GM12878 (cell line): ENCODE data around the gene IRF2BPL. TPM values are rescaled to one million over a fixed set of nuclear protein-coding genes. Genes with fewer than 3 reads are reported as not detected.

Source experiments
- ATAC-seq: fragments of 200-7000 bp; cut with Tn5 transposase; 3 replicates; pipeline ENCODE4 v1.9.1; 2020; ENCODE audit warnings: mild to moderate bottlenecking, moderate library complexity
- BruUV-seq: library from RNA; stranded (reverse); fragments of 400-500 nt; replicated peaks from 2 replicates; lab custom pipeline; 2021; lab: Mats Ljungman, UMichigan
- CTCF ChIA-PET: fragments of 300-600 bp; sonication (Branson Sonifier 250); formaldehyde crosslinking; extraction: SDS; loops from one replicate; lab custom pipeline; 2021; ENCODE audit warnings: inconsistent platforms; lab: Yijun Ruan, JAX
- POLR2A ChIA-PET: fragments of 350-600 bp; formaldehyde crosslinking; extraction: SDS; loops from one replicate; lab custom pipeline; 2021; ENCODE audit warnings: inconsistent platforms; lab: Charles Lee
- RAD21 ChIA-PET: fragments of 300-600 bp; sonication (Branson Sonifier 250); formaldehyde crosslinking; loops from one replicate; lab custom pipeline; 2023; ENCODE audit warnings: antibody characterized with exemption; ENCODE audit not compliant: unreplicated experiment; lab: Charles Lee
- SMC1A ChIA-PET: fragments of 300-600 bp; sonication (Branson Sonifier 250); formaldehyde crosslinking; loops from one replicate; lab custom pipeline; 2023; ENCODE audit not compliant: unreplicated experiment, uncharacterized antibody; lab: Charles Lee
- DNase-seq: peaks from one replicate; pipeline ENCODE4 v3.0.0-alpha.2; 2011; ENCODE audit warnings: low read depth, low spot score
- FAIRE-seq: peaks from 3 replicates; lab custom pipeline; 2011; peaks lifted over from hg19 to GRCh38; lab: Jason Lieb, UNC
- H2AFZ ChIP-seq: 2 replicates; pipeline ENCODE4 v1.6.0; 2011; ENCODE audit warnings: low read depth, low read length, control low read depth; ENCODE audit not compliant: control insufficient read depth
- H3K27ac ChIP-seq: 2 replicates; pipeline ENCODE4 v1.5.1; 2011; ENCODE audit warnings: control low read depth; ENCODE audit not compliant: control insufficient read depth, insufficient read depth
- H3K27me3 ChIP-seq, 2 experiments: replicated peaks in 1 of 2; 2 replicates each; pipeline versions ENCODE4 v1.6.0 to v1.6.1; 2011; ENCODE audit warnings: low read length in 1 of 2; ENCODE audit not compliant: control insufficient read depth in 2 of 2, insufficient read depth in 2 of 2
- H3K36me3 ChIP-seq, 2 experiments: 2 replicates each; pipeline ENCODE4 v1.5.1; 2011; ENCODE audit warnings: low read length in 1 of 2; ENCODE audit not compliant: control insufficient read depth in 2 of 2, insufficient read depth in 2 of 2
- H3K4me1 ChIP-seq: 2 replicates; pipeline ENCODE4 v1.6.1; 2011; ENCODE audit warnings: mild to moderate bottlenecking, low read length, moderate library complexity, mixed read lengths; ENCODE audit not compliant: control insufficient read depth, insufficient read depth
- H3K4me2 ChIP-seq: 2 replicates; pipeline ENCODE4 v1.6.0; 2011; ENCODE audit warnings: control low read depth; ENCODE audit not compliant: control insufficient read depth, insufficient read depth
- H3K4me3 ChIP-seq: fragments of 200-600 bp; sonication (generic); 2 replicates; pipeline ENCODE4 v1.5.1; 2016
- H3K79me2 ChIP-seq: 2 replicates; pipeline ENCODE4 v1.6.0; 2011; ENCODE audit warnings: low read length; ENCODE audit not compliant: control insufficient read depth, insufficient read depth
- H3K9ac ChIP-seq: 2 replicates; pipeline ENCODE4 v1.8.0; 2011; ENCODE audit warnings: low read length, control low read depth, mixed read lengths; ENCODE audit not compliant: control insufficient read depth, insufficient read depth
- H3K9me3 ChIP-seq: replicated peaks from 3 replicates; pipeline ENCODE4 v1.5.1; 2011; ENCODE audit warnings: mild to moderate bottlenecking, low read length; ENCODE audit not compliant: control insufficient read depth, insufficient read depth
- H4K20me1 ChIP-seq: 2 replicates; pipeline ENCODE4 v1.6.0; 2011; ENCODE audit not compliant: control insufficient read depth, insufficient read depth
- E2F4 ChIP-seq: IDR thresholded peaks from 2 replicates; pipeline ENCODE4 v1.6.1; 2012; ENCODE audit warnings: low read depth, low read length, improper control_type of control experiment
- ETV6 ChIP-seq, 2 experiments: fragments of 450-650 bp in 1 of 2; IDR thresholded peaks in 1 of 2; conservative IDR thresholded peaks in 1 of 2; 2 replicates each; pipeline ENCODE4 v1.6.1; 2014; ENCODE audit warnings: antibody characterized with exemption in 1 of 2, borderline replicate concordance in 1 of 2, low read depth in 1 of 2, mild to moderate bottlenecking in 1 of 2, moderate library complexity in 1 of 2
- FOXK2 ChIP-seq: fragments of 450-650 bp; IDR thresholded peaks from 2 replicates; pipeline ENCODE4 v1.6.1; 2017; ENCODE audit warnings: mild to moderate bottlenecking, moderate library complexity
- HCFC1 ChIP-seq: fragments of 150-350 bp; IDR thresholded peaks from 2 replicates; pipeline ENCODE4 v1.6.1; 2014; ENCODE audit warnings: low read length
- KLF5 ChIP-seq: fragments of 450-650 bp; IDR thresholded peaks from 2 replicates; pipeline ENCODE4 v1.6.1; 2014; ENCODE audit warnings: mild to moderate bottlenecking; ENCODE audit not compliant: partially characterized antibody
- MEF2A ChIP-seq: IDR thresholded peaks from 2 replicates; pipeline ENCODE4 v1.6.1; 2011; ENCODE audit warnings: low read depth, mild to moderate bottlenecking, low read length, moderate library complexity; ENCODE audit not compliant: insufficient read depth
- NFYA ChIP-seq: IDR thresholded peaks from 2 replicates; pipeline ENCODE4 v1.6.1; 2011; ENCODE audit warnings: low read depth, mild to moderate bottlenecking, low read length, improper control_type of control experiment, borderline replicate concordance
- SUZ12 ChIP-seq: fragments of 200-600 bp; sonication (generic); IDR thresholded peaks from one replicate; pipeline ENCODE4 v1.6.1; 2018; ENCODE audit warnings: antibody characterized with exemption, mild to moderate bottlenecking; ENCODE audit not compliant: unreplicated experiment
- TCF3 ChIP-seq: IDR thresholded peaks from 2 replicates; pipeline ENCODE4 v1.6.1; 2012; ENCODE audit warnings: low read depth, mild to moderate bottlenecking, low read length, borderline replicate concordance; ENCODE audit not compliant: insufficient read depth
- ZNF217 ChIP-seq: fragments of 450-650 bp; IDR thresholded peaks from 2 replicates; pipeline ENCODE4 v1.6.1; 2017; ENCODE audit warnings: antibody characterized with exemption, mild to moderate bottlenecking
- ZNF384 ChIP-seq: IDR thresholded peaks from 2 replicates; pipeline ENCODE4 v1.6.1; 2012; ENCODE audit warnings: low read depth, mild to moderate bottlenecking, low read length, improper control_type of control experiment, borderline replicate concordance
- WGBS: methylation state at CpG from one replicate; pipeline ENCODE4 v1.1.6; 2016; ENCODE audit warnings: low lambda C conversion rate; ENCODE audit not compliant: insufficient replicate concordance, insufficient coverage; ENCODE audit errors: missing lambda C conversion rate; 5-methylcytosine and 5-hydroxymethylcytosine counted together
- in situ Hi-C: fragments of 300-500 bp; cut with MboI; formaldehyde crosslinking; loops from 9 replicates; pipeline ENCODE4 v1.14.3; 2018; ENCODE audit warnings: mixed read lengths
- intact Hi-C: fragments of 100-400 bp; cut with micrococcal nuclease; formaldehyde crosslinking; loops from one replicate; pipeline ENCODE4 v1.14.2; 2022; ENCODE audit not compliant: unreplicated experiment
- polyA plus RNA-seq, 11 experiments: library from polyadenylated mRNA; depleted of rRNA in 4 of 11; unstranded in 6 of 11; stranded (reverse) in 5 of 11; fragments of >200 nt; fragmentation: Nextera tagmentation in 4 of 11; fragmentation: Illumina TruSeq in 1 of 11; extraction: Ambion mirVana in 4 of 11; extraction: Trizol in 1 of 11; gene quantifications; 1 replicate in 1 of 11; 2 replicates in 10 of 11; pipeline versions ENCODE4 v1.2.1 to v1.2.3, GENCODE V29; 2011 to 2016; ENCODE audit warnings: inconsistent platforms in 2 of 11, missing spikeins in 2 of 11, low read depth in 1 of 11
- total RNA-seq, 4 experiments: library from RNA; depleted of rRNA in 3 of 4; stranded (reverse); fragments of >200 nt in 3 of 4; fragmentation: Illumina TruSeq in 1 of 4; extraction: Trizol in 1 of 4; gene quantifications; 2 replicates each; pipeline versions ENCODE4 v1.2.1 to v1.2.3, GENCODE V29; 2013 to 2021

Gene IRF2BPL
- total and polyA plus RNA-seq, 10 of the 15 experiments (the other 5 are each of a cell fraction or from before 2014, with no cell fraction given): 1.2 to 34.5 (median 3.1) TPM

DNA sequence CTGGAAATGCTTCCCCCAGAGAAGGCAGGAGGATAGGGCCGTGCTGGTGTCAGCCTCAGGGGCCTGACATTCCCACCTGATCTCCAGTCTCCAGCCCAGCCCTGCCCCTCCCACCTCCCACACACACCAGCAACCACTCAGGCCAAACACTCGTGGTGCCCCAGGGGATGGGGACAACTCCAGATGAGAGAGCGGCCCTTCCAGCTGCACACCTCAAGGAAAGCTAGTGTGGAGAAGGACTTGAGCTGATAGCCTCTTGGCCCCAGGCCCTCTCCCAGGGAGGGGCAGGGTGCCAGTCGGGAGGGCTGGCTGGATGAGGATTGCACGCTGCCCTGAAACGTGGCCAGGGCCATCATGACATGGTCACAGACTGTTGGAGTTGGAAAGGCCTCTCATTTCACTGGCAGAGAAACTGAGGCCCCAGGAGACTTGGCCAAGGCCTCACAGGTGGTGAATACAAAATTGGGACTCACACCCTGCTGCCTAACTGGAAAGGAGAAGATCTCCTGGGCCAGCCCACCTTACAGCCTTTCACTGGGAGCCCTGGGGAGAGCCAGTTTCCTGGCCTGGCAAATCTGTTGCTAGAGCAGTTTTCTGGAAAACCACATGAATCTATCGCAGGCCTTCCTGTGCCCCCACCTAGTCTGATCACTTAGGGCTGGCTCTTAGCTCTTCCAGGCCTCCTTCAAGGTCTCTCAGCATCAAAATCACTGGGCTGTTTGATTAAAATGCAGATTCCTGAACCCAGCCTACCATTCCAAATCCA is 52.1 kb downstream of the IRF2BPL start:
- ChIA-PET SMC1A (interaction anchor here (1.0 to 4.0 kb wide), 6 partner anchors 14 to 91 kb away, joined by 3 to 38 read pairs (median 6); partner anchors contain the start of gene IRF2BPL), RAD21 (interaction anchor here (1.0 to 4.1 kb wide), 7 partner anchors 8 to 66 kb away, joined by 3 to 71 read pairs (median 9); partner anchors contain the start of gene IRF2BPL), CTCF (interaction anchor here (0.8 to 3.1 kb wide), 3 partner anchors 14 to 119 kb away, joined by 3 to 22 read pairs (median 4); no protein-coding TSS in a partner anchor), POLR2A (interaction anchor here (0.7 to 3.9 kb wide), 10 partner anchors 8 to 68 kb away, joined by 3 to 36 read pairs (median 10); partner anchors contain the start of gene IRF2BPL)
- ATAC-seq: no peak
- no peak for DNase-seq
- Histone ChIP-seq H3K79me2 (no peaks in the 10 kb centered on the region), H3K9me3 (peaks cover 2% of the 10 kb centered on the region; the same call in 1 of the 3 replicates), H3K27me3 (no peaks in the 10 kb centered on the region), H4K20me1 (no peaks in the 10 kb centered on the region), H3K4me1 (peaks cover 20% of the 10 kb centered on the region), H3K36me3 (no peaks in the 10 kb centered on the region), H2AFZ (no peak overlapping the region; the same call in 1 of the 2 replicates), H3K27ac (no peak overlapping the region), H3K4me3 (no peak overlapping the region), H3K9ac (no peak overlapping the region), H3K4me2 (no peak overlapping the region)
- no peak for TF ChIP-seq FOXK2
- no peak for TF ChIP-seq E2F4
- no peak for TF ChIP-seq HCFC1
- no peak for TF ChIP-seq MEF2A
- no peak for TF ChIP-seq KLF5
- no peak for TF ChIP-seq SUZ12
- TF ChIP-seq ETV6 (conservative IDR thresholded peaks at IDR 0.05 in 1 of 2, IDR thresholded peaks at IDR 0.05 in 1 of 2; ENCODE audit: borderline replicate concordance in 1 of 2, low read depth in 1 of 2): no peak
- TF ChIP-seq NFYA: no peak
- no peak for TF ChIP-seq TCF3
- TF ChIP-seq ZNF217: no peak
- TF ChIP-seq ZNF384: no peak
- 91% methylated on average over 7 of the region's 7 CpGs for WGBS
- BruUV-seq: no TSS peak
- in situ Hi-C loops (no loop called here), intact Hi-C loops (no loop called here)
- no peak for FAIRE-seq
